IMR-90 (cell line): ENCODE results near the gene IQCM. TPM values are rescaled to one million over a fixed set of nuclear protein-coding genes. Genes with fewer than 3 reads are reported as not detected.

Experiments
- ATAC-seq: fragments of 200-7000 bp; cut with Tn5 transposase; 2 replicates; pipeline ENCODE4 v1.9.1; 2020; ENCODE audit warnings: low read depth, mild to moderate bottlenecking, moderate library complexity
- BruUV-seq: library from RNA; stranded (reverse); fragments of 400-500 nt; replicated peaks from 2 replicates; lab custom pipeline; 2021; lab: Mats Ljungman, UMichigan
- CTCF ChIA-PET: fragments of 300-600 bp; formaldehyde crosslinking; extraction: SDS; loops from one replicate; lab custom pipeline; 2021; ENCODE audit warnings: antibody characterized with exemption; lab: Yijun Ruan, JAX
- POLR2A ChIA-PET: fragments of 300-600 bp; sonication (Branson Sonifier 250); formaldehyde crosslinking; loops from one replicate; lab custom pipeline; 2022; ENCODE audit warnings: antibody characterized with exemption; ENCODE audit not compliant: unreplicated experiment; lab: Charles Lee
- DNase-seq: peaks from one replicate; pipeline ENCODE4 v3.0.0; 2013
- H2AFZ ChIP-seq: replicated peaks from 2 replicates; pipeline ENCODE3; 2013; ENCODE audit warnings: low read length, mild to moderate bottlenecking; ENCODE audit not compliant: poor library complexity
- H2AK5ac ChIP-seq: 2 replicates; pipeline ENCODE4 v1.6.1; 2013; ENCODE audit warnings: low read depth, low read length, inconsistent platforms
- H2AK9ac ChIP-seq: replicated peaks from 2 replicates; pipeline ENCODE3; 2013; ENCODE audit warnings: mild to moderate bottlenecking, low read depth, low read length, moderate library complexity; ENCODE audit not compliant: poor library complexity
- H2BK120ac ChIP-seq: 2 replicates; pipeline ENCODE4 v1.6.1; 2013; ENCODE audit warnings: low read depth, low read length, inconsistent platforms
- H2BK15ac ChIP-seq: 3 replicates; pipeline ENCODE4 v1.6.1; 2013; ENCODE audit warnings: low read depth, low read length, inconsistent platforms
- H2BK20ac ChIP-seq: 2 replicates; pipeline ENCODE4 v1.6.1; 2013; ENCODE audit warnings: low read depth, mild to moderate bottlenecking, inconsistent platforms, low read length, moderate library complexity
- H2BK5ac ChIP-seq: 2 replicates; pipeline ENCODE4 v1.6.1; 2013; ENCODE audit warnings: mild to moderate bottlenecking, low read depth, low read length, inconsistent platforms; ENCODE audit not compliant: poor library complexity, severe bottlenecking
- H3K14ac ChIP-seq: replicated peaks from 2 replicates; pipeline ENCODE4 v1.6.1; 2013; ENCODE audit warnings: low read depth, low read length, inconsistent platforms
- H3K18ac ChIP-seq: 2 replicates; pipeline ENCODE4 v1.6.1; 2013; ENCODE audit warnings: low read depth, low read length, control low read depth
- H3K23ac ChIP-seq: 2 replicates; pipeline ENCODE4 v1.6.1; 2013; ENCODE audit warnings: low read depth, low read length, inconsistent platforms
- H3K27ac ChIP-seq: 2 replicates; pipeline ENCODE4 v1.5.1; 2013; ENCODE audit warnings: mild to moderate bottlenecking, control low read depth, low read length; ENCODE audit not compliant: insufficient read depth
- H3K27me3 ChIP-seq: 2 replicates; pipeline ENCODE4 v1.6.1; 2013; ENCODE audit warnings: low read length; ENCODE audit not compliant: control insufficient read depth, insufficient read depth
- H3K36me3 ChIP-seq: 2 replicates; pipeline ENCODE4 v1.6.1; 2013; ENCODE audit warnings: low read length, mixed read lengths; ENCODE audit not compliant: control insufficient read depth, insufficient read depth
- H3K4ac ChIP-seq: 2 replicates; pipeline ENCODE4 v1.6.1; 2013; ENCODE audit warnings: low read depth, low read length, inconsistent platforms
- H3K4me1 ChIP-seq: 2 replicates; pipeline ENCODE4 v1.6.1; 2013; ENCODE audit warnings: low read length, mixed read lengths; ENCODE audit not compliant: control insufficient read depth, insufficient read depth
- H3K4me2 ChIP-seq: 2 replicates; pipeline ENCODE4 v1.6.1; 2013; ENCODE audit warnings: low read depth, mild to moderate bottlenecking, control low read depth, low read length, moderate library complexity
- H3K4me3 ChIP-seq: 2 replicates; pipeline ENCODE4 v1.5.1; 2013; ENCODE audit warnings: low read depth, mild to moderate bottlenecking, control low read depth, low read length, moderate library complexity; ENCODE audit not compliant: insufficient read depth
- H3K56ac ChIP-seq: 2 replicates; pipeline ENCODE4 v1.6.1; 2013; ENCODE audit warnings: low read length, inconsistent platforms; ENCODE audit not compliant: insufficient read depth; ENCODE audit errors: extremely low read depth
- H3K79me1 ChIP-seq, 2 experiments: 2 replicates each; pipeline ENCODE4 v1.6.1; 2013; ENCODE audit warnings: low read length in 2 of 2, inconsistent platforms in 1 of 2, low read depth in 1 of 2
- H3K9ac ChIP-seq: 2 replicates; pipeline ENCODE4 v1.6.1; 2013; ENCODE audit warnings: low read depth, low read length, control low read depth
- H3K9me1 ChIP-seq: 2 replicates; pipeline ENCODE4 v1.6.1; 2013; ENCODE audit warnings: low read length, inconsistent platforms; ENCODE audit not compliant: insufficient read depth
- H3K9me3 ChIP-seq: 2 replicates; pipeline ENCODE4 v1.6.1; 2013; ENCODE audit warnings: low read length; ENCODE audit not compliant: control insufficient read depth, insufficient read depth
- H4K20me1 ChIP-seq: 2 replicates; pipeline ENCODE4 v1.6.1; 2013; ENCODE audit warnings: low read length, inconsistent platforms; ENCODE audit not compliant: insufficient read depth
- H4K5ac ChIP-seq: 2 replicates; pipeline ENCODE4 v1.6.1; 2013; ENCODE audit warnings: mild to moderate bottlenecking, low read depth, low read length, control low read depth
- H4K8ac ChIP-seq, 2 experiments: 2 replicates each; pipeline ENCODE4 v1.6.1; 2013; ENCODE audit warnings: low read depth in 2 of 2, low read length in 2 of 2, control low read depth in 1 of 2, inconsistent platforms in 1 of 2
- H4K91ac ChIP-seq: 2 replicates; pipeline ENCODE4 v1.6.1; 2013; ENCODE audit warnings: low read depth, low read length, inconsistent platforms; ENCODE audit not compliant: insufficient read depth
- BHLHE40 ChIP-seq: fragments of 150-350 bp; IDR thresholded peaks from 2 replicates; pipeline ENCODE4 v1.6.1; 2016; ENCODE audit warnings: mild to moderate bottlenecking, low read depth, low read length
- CEBPB ChIP-seq: IDR thresholded peaks from 2 replicates; pipeline ENCODE4 v1.6.1; 2012; ENCODE audit warnings: low read depth, low read length, improper control_type of control experiment
- CHD1 ChIP-seq: IDR thresholded peaks from 2 replicates; pipeline ENCODE4 v1.6.1; 2012; ENCODE audit warnings: low read depth, low read length, improper control_type of control experiment
- CTCF ChIP-seq: conservative IDR thresholded peaks from 2 replicates; pipeline ENCODE4 v1.5.1; 2012; ENCODE audit warnings: mild to moderate bottlenecking, low read depth, low read length, improper control_type of control experiment
- ELK1 ChIP-seq: fragments of 150-350 bp; IDR thresholded peaks from 2 replicates; pipeline ENCODE4 v1.6.1; 2016; ENCODE audit warnings: low read depth, mild to moderate bottlenecking, low read length, moderate library complexity, borderline replicate concordance
- FOS ChIP-seq: fragments of 150-350 bp; IDR thresholded peaks from 2 replicates; pipeline ENCODE4 v1.6.1; 2016; ENCODE audit warnings: low read depth, low read length
- MAFK ChIP-seq: IDR thresholded peaks from 2 replicates; pipeline ENCODE4 v1.6.1; 2012; ENCODE audit warnings: low read depth, low read length, improper control_type of control experiment
- MAZ ChIP-seq: IDR thresholded peaks from 2 replicates; pipeline ENCODE4 v1.6.1; 2012; ENCODE audit warnings: low read depth, mild to moderate bottlenecking, low read length, improper control_type of control experiment, moderate library complexity, borderline replicate concordance
- MXI1 ChIP-seq: IDR thresholded peaks from 2 replicates; pipeline ENCODE4 v1.6.1; 2012; ENCODE audit warnings: low read depth, mild to moderate bottlenecking, low read length, moderate library complexity, borderline replicate concordance
- NFE2L2 ChIP-seq: fragments of 150-350 bp; IDR thresholded peaks from 2 replicates; pipeline ENCODE4 v1.6.1; 2016; ENCODE audit warnings: low read depth, mild to moderate bottlenecking, low read length
- POLR2A ChIP-seq: IDR thresholded peaks from 2 replicates; pipeline ENCODE4 v1.6.1; 2012; ENCODE audit warnings: mild to moderate bottlenecking, low read depth, low read length
- RAD21 ChIP-seq: IDR thresholded peaks from 2 replicates; pipeline ENCODE4 v1.6.1; 2012; ENCODE audit warnings: low read length, improper control_type of control experiment
- RCOR1 ChIP-seq: IDR thresholded peaks from 2 replicates; pipeline ENCODE4 v1.6.1; 2012; ENCODE audit warnings: mild to moderate bottlenecking, low read length, improper control_type of control experiment; ENCODE audit not compliant: insufficient replicate concordance
- RFX5 ChIP-seq: IDR thresholded peaks from 2 replicates; pipeline ENCODE4 v1.8.0; 2012; ENCODE audit warnings: low read depth, mild to moderate bottlenecking, low read length, moderate library complexity
- SMC3 ChIP-seq: fragments of 150-350 bp; IDR thresholded peaks from 2 replicates; pipeline ENCODE4 v1.6.1; 2016; ENCODE audit warnings: low read depth, mild to moderate bottlenecking, antibody characterized with exemption, low read length, moderate library complexity
- USF2 ChIP-seq: fragments of 150-350 bp; IDR thresholded peaks from 2 replicates; pipeline ENCODE4 v1.6.1; 2017; ENCODE audit warnings: mild to moderate bottlenecking, antibody characterized with exemption, low read length, low read depth
- WGBS, 2 experiments: methylation state at CpG; one replicate each; pipeline versions ENCODE4 v1.1.5 to v1.1.7; 2013; ENCODE audit warnings: missing lambda C conversion rate in 2 of 2; ENCODE audit not compliant: insufficient read length in 1 of 2; ENCODE audit errors: extremely low coverage in 2 of 2; 5-methylcytosine and 5-hydroxymethylcytosine counted together
- dilution Hi-C: fragments of 300-500 bp; cut with HindIII; formaldehyde crosslinking; loops from one replicate; pipeline ENCODE4 v1.14.3; 2018; ENCODE audit warnings: low sequenced_read_pairs; ENCODE audit not compliant: unreplicated experiment
- in situ Hi-C: fragments of 300-500 bp; cut with MboI; formaldehyde crosslinking; loops from 3 replicates; pipeline ENCODE4 v1.14.3; 2019; ENCODE audit warnings: low sequenced_read_pairs, inconsistent platforms, mixed read lengths
- intact Hi-C: fragments of 100-400 bp; cut with micrococcal nuclease; formaldehyde crosslinking; loops from 2 replicates; pipeline ENCODE4 v1.10.0; 2022
- polyA plus RNA-seq, 3 experiments: library from polyadenylated mRNA; depleted of rRNA; stranded (reverse); fragments of >200 nt; gene quantifications; 2 replicates each; pipeline ENCODE4 v1.2.3, GENCODE V29; 2012; ENCODE audit warnings: low replicate concordance in 1 of 3
- total RNA-seq: library from RNA; depleted of rRNA; stranded (reverse); fragments of >200 nt; gene quantifications from 2 replicates; pipeline ENCODE4 v1.2.3, GENCODE V29; 2012

IQCM gene
- total and polyA plus RNA-seq, 2 of the 4 experiments (the other 2 are of a cell fraction) = not detected

- DNase-seq = no peak
- Histone ChIP-seq H3K9ac (no peak overlapping the region), H3K23ac (no peak overlapping the region), H2BK15ac (no peak overlapping the region), H3K56ac (no peak overlapping the region), H2AFZ (no peak overlapping the region), H3K18ac (no peak overlapping the region), H3K27me3 (no peaks in the 10 kb centered on the region), H4K91ac (no peak overlapping the region), H4K20me1 (no peaks in the 10 kb centered on the region), H4K8ac (no peak overlapping the region), H3K4me3 (no peak overlapping the region), H2AK9ac (no peak overlapping the region), H3K14ac (no peak overlapping the region), H3K79me1 (no peaks in the 10 kb centered on the region), H3K4me1 (no peaks in the 10 kb centered on the region), H4K5ac (no peak overlapping the region), H2BK5ac (no peak overlapping the region), H3K9me1 (no peaks in the 10 kb centered on the region), H3K27ac (no peak overlapping the region), H3K4me2 (no peak overlapping the region), H3K36me3 (no peaks in the 10 kb centered on the region), H2AK5ac (no peak overlapping the region), H2BK120ac (no peak overlapping the region), H3K9me3 (no peaks in the 10 kb centered on the region), H3K4ac (no peak overlapping the region), H2BK20ac (no peak overlapping the region)
- WGBS, 2 experiments = no CpG with 5 or more reads among the region's 2 CpGs
- TF ChIP-seq MXI1 = no peak
- TF ChIP-seq MAZ = no peak
- TF ChIP-seq BHLHE40 = no peak
- no peak for TF ChIP-seq USF2
- no peak for TF ChIP-seq ELK1
- no peak for TF ChIP-seq SMC3
- TF ChIP-seq CTCF = no peak
- no peak for TF ChIP-seq RCOR1
- TF ChIP-seq CEBPB = no peak
- no peak for TF ChIP-seq FOS
- TF ChIP-seq RFX5 = no peak
- no peak for TF ChIP-seq MAFK
- TF ChIP-seq POLR2A = no peak
- no peak for TF ChIP-seq CHD1
- TF ChIP-seq NFE2L2 = no peak
- TF ChIP-seq RAD21 = no peak
- ChIA-PET POLR2A (no interaction called here), CTCF (no interaction called here)
- no TSS peak for BruUV-seq
- ATAC-seq = no peak
- dilution Hi-C loops (no loop called here), intact Hi-C loops (no loop called here), in situ Hi-C loops (no loop called here)
These were observed 181.3 kb downstream of the IQCM start for GRCh38 chr4:149634368-149634767.
